ENCODE measurements around the gene SEZ6.

The SEZ6 gene

DNA sequence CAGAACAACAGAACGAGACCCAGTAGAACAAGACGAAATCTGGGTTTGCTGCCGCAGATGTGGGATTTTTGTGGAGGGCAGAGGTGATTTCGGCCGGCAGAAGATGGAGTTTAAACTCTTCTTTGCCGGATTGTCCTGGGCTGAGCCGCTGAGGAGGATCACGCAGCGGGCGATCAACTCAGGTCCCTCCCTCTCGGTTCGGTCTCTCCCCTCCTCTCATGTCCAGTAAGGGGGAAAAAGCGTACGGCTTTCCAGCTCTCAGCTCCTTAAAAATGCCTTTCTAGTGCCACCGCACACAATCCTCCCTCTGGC lies 57.0 kb downstream of the SEZ6 start (continued):
- TF ChIP-seq IKZF3 (tag by site-specific recombination; IDR thresholded peaks at IDR 0.05) (peak; percentile 16; the same call in 1 of the 2 replicates), ZNF221 (tag by site-specific recombination; IDR thresholded peaks at IDR 0.05; ENCODE audit: borderline replicate concordance) (no peak), SCRT2 (tag by site-specific recombination; IDR thresholded peaks at IDR 0.05) (peak; percentile 27; the same call in 1 of the 2 replicates), GLIS1 (tag by site-specific recombination; IDR thresholded peaks at IDR 0.05) (no peak), ZNF354C (tag by site-specific recombination; IDR thresholded peaks at IDR 0.05; ENCODE audit: borderline replicate concordance, low read depth) (no peak), ZNF555 (tag by site-specific recombination; conservative IDR thresholded peaks at IDR 0.05) (no peak), ZNF366 (tag by site-specific recombination; conservative IDR thresholded peaks at IDR 0.05) (peak; percentile 66), ZSCAN30 (tag by site-specific recombination; IDR thresholded peaks at IDR 0.05) (no peak), ZNF433 (tag by site-specific recombination; IDR thresholded peaks at IDR 0.05; ENCODE audit: low read depth) (no peak), ZBTB26 (tag by site-specific recombination; optimal IDR thresholded peaks at IDR 0.05) (no peak), ZNF341 (tag by site-specific recombination; IDR thresholded peaks at IDR 0.05; ENCODE audit: low read depth) (peak; percentile 63), ZNF843 (tag by site-specific recombination; IDR thresholded peaks at IDR 0.05) (no peak), WT1 (tag by site-specific recombination; IDR thresholded peaks at IDR 0.05) (0 out of 2 replicates have a peak, but pooled peaks have one; percentile 51), ZNF239 (tag by site-specific recombination; IDR thresholded peaks at IDR 0.05) (no peak), ZNF629 (tag by site-specific recombination; IDR thresholded peaks at IDR 0.05) (no peak), PRDM1 (tag by site-specific recombination; IDR thresholded peaks at IDR 0.05) (no peak)
- TF ChIP-seq, protein P1, sequence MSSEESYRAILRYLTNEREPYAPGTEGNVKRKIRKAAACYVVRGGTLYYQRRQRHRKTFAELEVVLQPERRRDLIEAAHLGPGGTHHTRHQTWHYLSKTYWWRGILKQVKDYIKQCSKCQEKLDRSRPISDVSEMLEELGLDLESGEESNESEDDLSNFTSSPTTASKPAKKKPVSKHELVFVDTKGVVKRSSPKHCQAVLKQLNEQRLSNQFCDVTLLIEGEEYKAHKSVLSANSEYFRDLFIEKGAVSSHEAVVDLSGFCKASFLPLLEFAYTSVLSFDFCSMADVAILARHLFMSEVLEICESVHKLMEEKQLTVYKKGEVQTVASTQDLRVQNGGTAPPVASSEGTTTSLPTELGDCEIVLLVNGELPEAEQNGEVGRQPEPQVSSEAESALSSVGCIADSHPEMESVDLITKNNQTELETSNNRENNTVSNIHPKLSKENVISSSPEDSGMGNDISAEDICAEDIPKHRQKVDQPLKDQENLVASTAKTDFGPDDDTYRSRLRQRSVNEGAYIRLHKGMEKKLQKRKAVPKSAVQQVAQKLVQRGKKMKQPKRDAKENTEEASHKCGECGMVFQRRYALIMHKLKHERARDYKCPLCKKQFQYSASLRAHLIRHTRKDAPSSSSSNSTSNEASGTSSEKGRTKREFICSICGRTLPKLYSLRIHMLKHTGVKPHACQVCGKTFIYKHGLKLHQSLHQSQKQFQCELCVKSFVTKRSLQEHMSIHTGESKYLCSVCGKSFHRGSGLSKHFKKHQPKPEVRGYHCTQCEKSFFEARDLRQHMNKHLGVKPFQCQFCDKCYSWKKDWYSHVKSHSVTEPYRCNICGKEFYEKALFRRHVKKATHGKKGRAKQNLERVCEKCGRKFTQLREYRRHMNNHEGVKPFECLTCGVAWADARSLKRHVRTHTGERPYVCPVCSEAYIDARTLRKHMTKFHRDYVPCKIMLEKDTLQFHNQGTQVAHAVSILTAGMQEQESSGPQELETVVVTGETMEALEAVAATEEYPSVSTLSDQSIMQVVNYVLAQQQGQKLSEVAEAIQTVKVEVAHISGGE (tag by site-specific recombination; conservative IDR thresholded peaks at IDR 0.05; ENCODE audit: low read depth): no peak

GRCh38 chr17:28948342-28948741 lies 57.5 kb downstream of the SEZ6 start:
- ChIA-PET POLR2A (interaction anchor here (0.6 to 2.1 kb wide), 4 partner anchors 11 to 553 kb away, joined by 3 to 14 read pairs (median 7); partner anchors contain the start of genes FLOT2 and RPL23A), CTCF (interaction anchor here (0.6 to 18.9 kb wide), 7 partner anchors 16 to 221 kb away, joined by 3 to 680 read pairs (median 4); no protein-coding TSS in a partner anchor)
- Histone ChIP-seq H3K36me3 (ENCODE audit: control insufficient read depth in 2 of 2, insufficient read depth in 1 of 2, low read length in 2 of 2) (peaks cover 23 to 26% of the 10 kb centered on the region in 2 experiments), H3K27ac (ENCODE audit: extremely low read depth, low read depth, low read length) (peak overlapping the region; percentile 81), H3K4me1 (ENCODE audit: control insufficient read depth, insufficient read depth, low read length) (peaks cover 18% of the 10 kb centered on the region), H3K9me3 (ENCODE audit: control insufficient read depth, insufficient read depth, low read depth, low read length) (no peaks in the 10 kb centered on the region), H3K4me3 (ENCODE audit: low read depth, low read length) (peak overlapping the region; percentile 87)
- TF ChIP-seq ZFP41 (tag by site-specific recombination; IDR thresholded peaks at IDR 0.05; ENCODE audit: borderline replicate concordance) (no peak), ZNF561 (tag by site-specific recombination; IDR thresholded peaks at IDR 0.05; ENCODE audit: borderline replicate concordance) (no peak), ZNF571 (tag by site-specific recombination; IDR thresholded peaks at IDR 0.05) (no peak), ZNF423 (tag by site-specific recombination; IDR thresholded peaks at IDR 0.05) (0 out of 2 replicates have a peak, but pooled peaks have one; percentile 9), CTCF (tag by site-specific recombination; IDR thresholded peaks at IDR 0.05) (no peak), PRDM6 (tag by site-specific recombination; IDR thresholded peaks at IDR 0.05) (peak; percentile 42; the same call in 1 of the 2 replicates), ZNF10 (tag by site-specific recombination; IDR thresholded peaks at IDR 0.05) (no peak), SP7 (tag by site-specific recombination; IDR thresholded peaks at IDR 0.05) (peak; percentile 94), ZNF16 (tag by site-specific recombination; IDR thresholded peaks at IDR 0.05; ENCODE audit: low read depth) (no peak), ZNF2 (tag by site-specific recombination; IDR thresholded peaks at IDR 0.05) (no peak), ZNF366 (tag by site-specific recombination; conservative IDR thresholded peaks at IDR 0.05) (no peak), ZNF837 (tag by site-specific recombination; IDR thresholded peaks at IDR 0.05) (no peak), REPIN1 (tag by site-specific recombination; IDR thresholded peaks at IDR 0.05; ENCODE audit: low read depth) (no peak)
- TF ChIP-seq, protein P2, sequence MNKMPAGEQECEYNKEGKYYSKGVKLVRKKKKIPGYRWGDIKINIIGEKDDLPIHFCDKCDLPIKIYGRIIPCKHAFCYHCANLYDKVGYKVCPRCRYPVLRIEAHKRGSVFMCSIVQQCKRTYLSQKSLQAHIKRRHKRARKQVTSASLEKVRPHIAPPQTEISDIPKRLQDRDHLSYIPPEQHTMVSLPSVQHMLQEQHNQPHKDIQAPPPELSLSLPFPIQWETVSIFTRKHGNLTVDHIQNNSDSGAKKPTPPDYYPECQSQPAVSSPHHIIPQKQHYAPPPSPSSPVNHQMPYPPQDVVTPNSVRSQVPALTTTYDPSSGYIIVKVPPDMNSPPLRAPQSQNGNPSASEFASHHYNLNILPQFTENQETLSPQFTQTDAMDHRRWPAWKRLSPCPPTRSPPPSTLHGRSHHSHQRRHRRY (tag by site-specific recombination; IDR thresholded peaks at IDR 0.05): no peak
